GM19455 (cell line): ENCODE results near the gene BSG.

Experiments
- ATAC-seq: cut with Tn5 transposase; IDR thresholded peaks from one replicate; pipeline ENCODE4 v1.9.1; 2021; ENCODE audit not compliant: unreplicated experiment

The BSG gene

DNA sequence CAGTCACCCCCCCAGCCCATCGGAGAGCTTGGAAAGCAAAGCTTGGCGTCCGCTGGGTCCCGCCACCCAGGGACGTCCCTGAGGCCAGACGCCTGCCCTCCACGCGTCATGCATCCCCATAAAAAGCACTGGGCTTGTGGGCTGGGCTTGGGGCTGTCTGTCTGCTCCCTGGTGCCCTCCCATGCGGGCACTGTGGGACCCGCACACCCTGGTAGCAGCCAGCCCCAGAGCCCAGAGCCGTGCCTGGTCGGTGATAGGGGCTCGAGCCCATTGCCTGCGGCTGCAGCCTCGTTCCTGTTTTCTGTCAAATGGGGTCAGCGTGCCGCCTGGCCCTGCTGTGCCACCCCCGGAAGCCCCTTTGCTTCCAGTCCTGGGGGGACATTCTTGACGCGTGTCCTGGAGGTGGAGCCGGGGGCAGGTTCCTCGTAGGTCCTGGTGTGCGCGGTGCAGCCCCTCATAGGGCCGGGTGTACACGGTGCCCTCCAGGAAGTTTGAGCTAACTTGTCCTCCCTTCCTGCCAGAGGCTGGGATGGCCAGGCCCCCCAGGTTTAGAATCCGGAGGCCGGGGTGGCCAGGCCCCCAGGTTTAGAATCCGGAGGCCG is 32.9 kb upstream of the BSG start:
- ATAC-seq: no peak

GRCh38 chr19:540867-541637 is 31.3 kb upstream of the BSG start:
- no peak for ATAC-seq

DNA sequence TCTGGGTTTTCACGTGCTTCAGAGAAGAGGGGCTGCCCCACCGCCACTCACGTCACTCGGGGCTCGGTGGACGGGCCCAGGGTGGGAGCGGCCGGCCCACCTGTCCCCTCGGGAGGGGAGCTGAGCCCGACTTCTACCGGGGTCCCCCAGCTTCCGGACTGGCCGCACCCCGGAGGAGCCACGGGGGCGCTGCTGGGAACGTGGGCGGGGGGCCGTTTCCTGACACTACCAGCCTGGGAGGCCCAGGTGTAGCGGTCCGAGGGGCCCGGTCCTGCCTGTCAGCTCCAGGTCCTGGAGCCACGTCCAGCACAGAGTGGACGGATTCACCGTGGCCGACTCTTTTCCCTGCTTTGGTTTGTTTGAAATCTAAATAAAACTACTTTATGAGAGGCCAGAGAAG is 30.7 kb upstream of the BSG start:
- no peak for ATAC-seq

- no peak for ATAC-seq
These were observed 30.1 kb upstream of the BSG start for GRCh38 chr19:542173-542866.

GRCh38 chr19:543910-544608 is 28.3 kb upstream of the BSG start, which contains the start of gene GZMM:
GZMM (plus strand) TSS chr19:544053; CDS start chr19:544072, 19 bp downstream.
- no peak for ATAC-seq

- ATAC-seq: no peak
These were observed 25.3 kb upstream of the BSG start for GRCh38 chr19:547117-547516.

- no peak for ATAC-seq
These were observed 24.3 kb upstream of the BSG start for GRCh38 chr19:547836-548720.

- no peak for ATAC-seq
These were observed 23.2 kb upstream of the BSG start for GRCh38 chr19:548886-549830.

GRCh38 chr19:554817-555216 is 17.6 kb upstream of the BSG start:
- no peak for ATAC-seq

DNA sequence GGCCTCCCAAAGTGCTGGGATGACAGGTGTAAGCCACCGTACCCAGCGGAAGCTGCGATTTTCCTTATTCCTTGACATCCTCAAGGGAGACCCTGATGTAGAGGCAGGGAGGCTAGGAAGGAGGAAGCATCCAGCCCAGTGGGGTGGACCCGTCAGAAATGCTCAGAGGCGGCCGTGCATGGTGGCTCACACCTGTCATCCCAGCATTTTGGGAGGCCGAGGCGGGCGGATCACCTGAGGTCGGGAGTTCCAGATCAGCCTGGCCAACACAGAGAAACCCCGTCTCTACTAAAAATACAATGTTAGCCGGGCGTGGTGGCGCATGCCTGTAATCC is 17.0 kb upstream of the BSG start:
- ATAC-seq: no peak

DNA sequence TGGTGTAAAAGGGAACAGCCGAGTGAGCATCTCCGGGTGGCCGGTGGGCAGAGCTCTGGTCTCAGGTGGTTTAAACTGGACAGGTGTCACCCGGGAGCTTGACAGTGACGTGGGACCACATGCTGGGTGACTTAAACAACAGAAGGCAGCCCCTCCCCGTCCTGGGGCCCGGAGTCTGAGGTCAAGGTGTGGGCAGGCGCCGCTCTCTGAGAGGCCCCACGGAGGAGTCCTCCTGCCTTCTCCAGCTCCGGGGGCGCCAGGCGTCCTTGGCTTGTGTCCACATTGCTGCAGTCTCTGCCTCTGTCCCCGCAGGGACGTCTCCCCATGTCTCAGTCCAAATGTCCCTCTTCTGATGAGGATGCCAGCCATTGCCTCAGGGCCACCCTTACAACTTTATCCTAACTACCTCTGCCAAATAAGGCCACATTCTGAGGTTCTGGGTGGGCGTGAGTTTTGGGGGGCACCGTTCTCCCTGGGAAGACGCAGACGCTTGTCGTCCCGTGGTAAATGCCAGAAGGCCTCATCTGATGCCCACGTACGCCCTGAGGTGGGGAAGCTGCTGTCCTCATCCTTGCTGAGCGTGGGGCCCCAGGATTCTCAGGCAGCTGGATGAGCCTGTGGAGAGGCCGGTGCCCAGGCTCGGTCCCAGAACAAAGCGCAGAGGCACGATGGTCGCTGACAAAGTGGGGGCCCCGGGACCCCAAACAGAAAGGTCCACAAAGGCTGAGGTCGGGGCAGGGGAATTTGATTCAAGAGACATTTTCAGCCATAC is 15.6 kb upstream of the BSG start:
- ATAC-seq: no peak

- ATAC-seq: no peak
These were observed 13.5 kb upstream of the BSG start for GRCh38 chr19:558770-559439.

DNA sequence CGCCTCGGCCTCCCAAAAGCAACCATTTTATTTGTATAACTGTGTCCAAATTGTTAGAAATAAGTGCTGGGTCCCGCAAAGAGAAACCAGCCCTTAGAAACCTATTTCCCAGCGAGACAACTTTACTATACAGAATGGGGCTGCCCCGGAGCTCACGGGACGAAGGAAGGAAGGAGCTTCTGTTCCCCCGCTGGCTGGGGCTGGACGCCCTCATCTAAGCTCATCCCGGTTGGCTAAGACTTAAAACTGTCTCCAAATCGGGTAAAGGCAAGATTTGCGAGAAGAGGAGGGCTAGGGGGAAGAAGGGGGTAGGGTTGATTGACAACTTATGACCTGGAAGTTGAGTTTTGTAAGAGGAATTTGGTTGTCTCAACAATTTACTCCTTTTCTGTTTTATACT is 12.3 kb upstream of the BSG start:
- no peak for ATAC-seq

GRCh38 chr19:566403-566802 is 6.0 kb upstream of the BSG start:
- no peak for ATAC-seq

DNA sequence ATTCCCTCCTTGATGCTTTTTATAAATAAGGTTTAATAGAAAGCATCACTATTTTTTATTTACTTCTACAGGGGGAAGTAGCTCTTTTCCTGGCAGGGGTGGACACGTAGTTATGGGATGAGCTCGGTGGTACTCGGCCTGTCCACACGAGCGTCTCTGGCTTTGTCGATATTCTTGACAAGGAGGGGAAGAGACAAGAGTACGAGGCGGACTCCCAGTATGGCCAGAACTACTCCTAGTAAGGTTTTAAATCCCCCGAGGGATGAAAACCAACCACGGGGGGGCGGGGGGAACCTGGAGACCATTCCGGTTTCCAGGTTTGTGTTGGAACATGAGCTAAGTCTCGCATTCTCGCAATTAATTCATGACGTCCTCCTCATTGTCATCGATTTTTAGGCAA is 5.6 kb upstream of the BSG start:
- ATAC-seq: no peak

DNA sequence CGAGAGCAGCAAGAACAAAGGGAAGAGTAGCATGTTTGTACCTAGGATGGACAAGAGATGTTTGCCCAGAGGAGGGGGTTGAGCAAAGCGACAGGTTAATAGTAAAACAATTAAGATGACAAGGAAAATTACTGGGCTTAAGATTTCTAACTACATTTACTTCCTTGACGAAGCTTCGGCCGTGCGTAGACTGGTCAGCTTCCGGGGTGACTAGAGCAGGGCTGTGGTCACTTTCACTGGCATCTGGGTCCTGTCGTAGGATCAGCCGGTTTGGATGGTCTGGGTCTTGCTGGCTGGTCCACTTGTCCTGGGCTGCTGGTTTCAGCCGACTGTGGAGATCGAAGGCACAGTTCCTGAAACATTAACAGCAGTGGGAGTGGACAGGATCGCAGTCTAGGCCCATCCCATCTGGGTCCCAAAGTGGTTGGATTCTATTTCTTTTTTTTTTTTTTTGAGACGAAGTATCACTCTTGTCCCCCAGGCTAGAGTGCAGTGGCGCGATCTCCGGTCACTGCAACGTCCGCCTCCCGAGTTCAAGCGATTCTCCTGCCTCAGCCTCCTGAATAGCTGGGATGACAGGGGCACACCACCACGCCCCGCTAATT is 5.0 kb upstream of the BSG start:
- ATAC-seq: no peak

GRCh38 chr19:570251-570686 is 2.1 kb upstream of the BSG start:
- no peak for ATAC-seq
